ENCODE data around the gene TBC1D24.
"Not testable (repeated sequence)": the region's sequence is repeated elsewhere in the genome, so short reads cannot be mapped to it uniquely, and the experiment has no call there.

Gene TBC1D24

GRCh38 chr16:2531696-2532493, 57.0 kb downstream of the TBC1D24 start:
- Mint-ChIP-seq H3K4me1 (peaks cover 42% of the 10 kb centered on the region), H3K36me3 (peaks cover 17% of the 10 kb centered on the region), H3K27ac (peak overlapping the region; percentile 93), H3K4me3 (peak overlapping the region; percentile 97), H3K27me3 (no peaks in the 10 kb centered on the region), H3K9me3 (no peaks in the 10 kb centered on the region)
- peak; percentile 96 for ATAC-seq

- Mint-ChIP-seq H3K36me3 (peaks cover 11% of the 10 kb centered on the region), H3K9me3 (no peaks in the 10 kb centered on the region), H3K27ac (peak overlapping the region; percentile 93), H3K4me3 (peak overlapping the region; percentile 97), H3K4me1 (peaks cover 42% of the 10 kb centered on the region), H3K27me3 (no peaks in the 10 kb centered on the region)
- ATAC-seq, result peak; percentile 58
Measured at GRCh38 chr16:2532494-2533141, 57.7 kb downstream of the TBC1D24 start.

DNA sequence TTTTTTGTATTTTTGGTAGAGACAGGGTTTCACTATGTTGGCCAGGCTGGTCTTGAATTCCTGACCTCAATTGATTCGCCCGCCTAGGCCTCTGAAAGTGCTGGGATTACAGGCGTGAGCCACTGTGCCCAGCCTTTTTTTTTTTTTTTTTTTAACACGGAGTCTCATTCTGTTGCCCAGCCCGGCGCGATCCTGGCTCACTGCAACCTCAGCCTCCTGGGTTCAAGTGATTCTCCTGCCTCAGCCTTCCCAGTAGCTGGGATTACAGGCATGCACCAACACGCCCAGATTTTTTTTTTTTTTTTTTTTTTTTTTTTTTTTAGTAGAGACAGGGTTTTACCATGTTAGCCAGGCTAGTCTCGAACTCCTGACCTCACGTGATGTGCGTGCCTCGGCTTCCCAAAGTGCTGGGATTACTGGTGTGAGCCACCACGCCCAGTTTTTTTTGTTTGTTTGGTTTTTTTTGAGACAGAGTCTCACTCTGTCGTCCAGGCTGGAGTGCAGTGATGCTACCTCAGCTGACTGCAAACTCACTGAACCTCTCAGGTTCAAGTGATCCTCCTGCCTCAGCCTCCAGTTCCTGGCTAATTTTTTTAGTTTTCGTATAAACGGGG, 58.3 kb downstream of the TBC1D24 start:
- Mint-ChIP-seq H3K4me3 (peak overlapping the region; percentile 97), H3K4me1 (peaks cover 42% of the 10 kb centered on the region), H3K27ac (peak overlapping the region; percentile 93), H3K36me3 (peaks cover 11% of the 10 kb centered on the region)
- H3K9me3 Mint-ChIP-seq, ATAC-seq, H3K27me3 Mint-ChIP-seq: not testable (repeated sequence)

DNA sequence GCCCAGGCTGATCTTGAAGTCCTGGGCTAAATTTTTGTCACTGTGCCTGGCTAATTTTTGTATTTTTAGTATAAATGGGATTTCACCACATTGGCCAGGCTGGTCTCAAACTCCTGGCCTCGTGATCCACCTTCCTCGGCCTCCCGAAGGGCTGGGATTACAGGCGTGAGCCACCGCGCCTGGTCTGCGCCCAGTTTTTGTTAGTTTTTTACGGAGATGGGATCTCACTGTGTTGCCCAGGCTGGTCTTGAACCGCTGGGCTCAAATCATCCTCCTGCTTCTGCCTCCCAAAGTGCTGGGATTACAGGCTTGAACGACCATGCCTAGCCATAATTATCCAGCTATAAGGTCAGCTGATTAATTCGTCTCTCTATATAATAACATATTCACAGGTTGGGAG, 59.0 kb downstream of the TBC1D24 start:
- Mint-ChIP-seq H3K27ac (peak overlapping the region; percentile 57), H3K9me3 (no peaks in the 10 kb centered on the region), H3K36me3 (peaks cover 16% of the 10 kb centered on the region), H3K4me1 (peaks cover 47% of the 10 kb centered on the region), H3K27me3 (no peaks in the 10 kb centered on the region), H3K4me3 (no peak overlapping the region)
- ATAC-seq, result no peak

DNA sequence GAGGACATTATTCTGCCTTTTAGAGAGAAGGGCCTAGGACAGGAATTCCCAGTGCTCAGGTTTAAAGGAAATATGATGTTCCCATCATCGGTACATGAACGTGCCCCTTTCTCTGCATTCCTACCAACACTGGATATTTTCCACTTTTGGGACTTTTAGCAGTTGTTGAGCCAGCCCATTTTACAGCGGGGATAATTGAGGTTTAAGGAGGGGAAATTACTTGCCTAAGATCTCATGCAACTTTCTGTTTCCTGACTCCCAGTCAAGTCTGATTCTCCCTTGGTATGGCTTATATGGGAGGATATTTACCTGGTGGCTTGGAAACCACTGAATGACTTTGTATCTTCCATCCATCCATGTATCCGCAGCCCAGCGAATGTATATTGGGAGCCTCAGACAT, 59.4 kb downstream of the TBC1D24 start:
- Mint-ChIP-seq H3K27ac (peak overlapping the region; percentile 57), H3K36me3 (peaks cover 16% of the 10 kb centered on the region), H3K4me1 (peaks cover 51% of the 10 kb centered on the region)
- not testable (repeated sequence) for H3K27me3 Mint-ChIP-seq, ATAC-seq, H3K9me3 Mint-ChIP-seq, H3K4me3 Mint-ChIP-seq

GRCh38 chr16:2535625-2536013, 60.7 kb downstream of the TBC1D24 start:
- Mint-ChIP-seq H3K27me3 (no peaks in the 10 kb centered on the region), H3K27ac (peak overlapping the region; percentile 27), H3K36me3 (peaks cover 6% of the 10 kb centered on the region), H3K9me3 (no peaks in the 10 kb centered on the region), H3K4me1 (peaks cover 56% of the 10 kb centered on the region), H3K4me3 (no peak overlapping the region)
- no peak for ATAC-seq

- ATAC-seq, result peak; percentile 94
- Mint-ChIP-seq H3K27ac (peak within 1 kb of the TSS; percentile 90), H3K36me3 (peaks cover 11% of the 10 kb centered on the region), H3K27me3 (no peaks in the 10 kb centered on the region), H3K9me3 (no peaks in the 10 kb centered on the region), H3K4me3 (peak within 1 kb of the TSS; percentile 86), H3K4me1 (peaks cover 48% of the 10 kb centered on the region)
Measured at GRCh38 chr16:2537451-2538379, 62.8 kb downstream of the TBC1D24 start, which contains the start of gene PDPK1. PDPK1 (plus strand) TSS chr16:2538021; CDS start chr16:2538113, 92 bp downstream.

DNA sequence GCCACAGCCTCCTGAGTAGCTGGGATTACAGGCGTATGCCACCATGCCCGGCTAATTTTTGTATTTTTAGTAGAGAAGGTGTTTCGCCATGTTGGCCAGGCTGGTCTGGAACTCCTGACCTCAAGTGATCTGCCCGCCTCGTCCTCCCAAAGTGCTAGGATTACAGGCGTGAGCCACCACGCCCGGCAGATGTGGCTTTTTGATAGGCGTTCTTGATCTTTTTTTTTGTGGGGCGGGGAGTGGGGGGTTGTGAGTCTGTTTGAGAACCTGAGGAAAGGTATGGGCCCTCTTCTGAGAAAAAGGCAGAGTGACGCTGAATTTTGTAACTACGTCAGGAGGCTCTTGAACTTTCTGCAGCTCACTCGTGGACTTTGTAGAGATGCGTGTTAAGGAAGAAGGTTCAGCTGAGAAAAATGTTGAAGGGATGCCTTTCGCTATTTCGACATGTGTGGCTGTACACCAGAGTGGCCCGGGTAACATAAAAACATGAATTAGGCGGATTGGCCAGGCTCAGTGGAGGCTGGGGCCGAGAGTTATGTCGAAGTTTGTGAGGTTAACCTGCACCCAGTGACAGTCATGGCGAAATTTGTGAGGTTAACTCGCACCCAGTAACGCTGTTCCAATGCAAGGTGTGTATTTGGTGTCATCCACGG, 64.4 kb downstream of the TBC1D24 start:
- H3K9me3 Mint-ChIP-seq, ATAC-seq, H3K27me3 Mint-ChIP-seq: not testable (repeated sequence)
- Mint-ChIP-seq H3K4me3 (peak overlapping the region; percentile 79), H3K4me1 (peaks cover 49% of the 10 kb centered on the region), H3K27ac (peak overlapping the region; percentile 84), H3K36me3 (peaks cover 11% of the 10 kb centered on the region)

GRCh38 chr16:2539845-2540458, 65.0 kb downstream of the TBC1D24 start:
- peaks cover 51% of the 10 kb centered on the region for H3K4me1 Mint-ChIP-seq
- peak; percentile 31 for ATAC-seq
- peak overlapping the region; percentile 79 for H3K4me3 Mint-ChIP-seq
- peak overlapping the region; percentile 84 for H3K27ac Mint-ChIP-seq
- H3K36me3 Mint-ChIP-seq, result peaks cover 12% of the 10 kb centered on the region
- H3K9me3 Mint-ChIP-seq, H3K27me3 Mint-ChIP-seq: not testable (repeated sequence)

- not testable (repeated sequence) for H3K9me3 Mint-ChIP-seq, H3K27me3 Mint-ChIP-seq
- Mint-ChIP-seq H3K27ac (peak overlapping the region; percentile 84), H3K4me3 (peak overlapping the region; percentile 65), H3K36me3 (peaks cover 17% of the 10 kb centered on the region), H3K4me1 (peaks cover 56% of the 10 kb centered on the region)
- peak; percentile 67 for ATAC-seq
Measured at GRCh38 chr16:2540912-2541311, 66.0 kb downstream of the TBC1D24 start.

DNA sequence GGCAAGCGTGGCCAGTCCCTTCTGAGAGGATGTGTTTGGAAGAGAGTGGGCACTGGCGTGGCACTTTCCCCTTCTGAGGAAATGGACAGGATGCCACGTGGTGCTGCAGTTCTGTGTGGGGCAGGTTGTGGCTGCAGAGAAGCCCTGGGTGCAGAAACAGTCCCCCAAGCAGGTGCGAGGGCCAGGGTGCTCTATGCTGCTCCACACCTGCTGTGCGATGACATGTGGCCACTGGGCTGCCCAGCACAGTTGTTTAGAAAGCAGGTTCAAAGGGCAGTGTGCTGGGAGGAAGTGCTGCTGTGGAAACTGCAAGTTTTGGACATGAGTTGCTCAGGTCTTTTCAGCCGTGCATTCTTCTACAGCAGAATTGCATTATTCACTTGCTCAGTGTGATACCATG, 66.5 kb downstream of the TBC1D24 start:
- Mint-ChIP-seq H3K36me3 (peaks cover 17% of the 10 kb centered on the region), H3K4me3 (peak overlapping the region; percentile 65), H3K27ac (peak overlapping the region; percentile 84), H3K4me1 (peaks cover 57% of the 10 kb centered on the region)
- ATAC-seq, H3K27me3 Mint-ChIP-seq, H3K9me3 Mint-ChIP-seq: not testable (repeated sequence)

DNA sequence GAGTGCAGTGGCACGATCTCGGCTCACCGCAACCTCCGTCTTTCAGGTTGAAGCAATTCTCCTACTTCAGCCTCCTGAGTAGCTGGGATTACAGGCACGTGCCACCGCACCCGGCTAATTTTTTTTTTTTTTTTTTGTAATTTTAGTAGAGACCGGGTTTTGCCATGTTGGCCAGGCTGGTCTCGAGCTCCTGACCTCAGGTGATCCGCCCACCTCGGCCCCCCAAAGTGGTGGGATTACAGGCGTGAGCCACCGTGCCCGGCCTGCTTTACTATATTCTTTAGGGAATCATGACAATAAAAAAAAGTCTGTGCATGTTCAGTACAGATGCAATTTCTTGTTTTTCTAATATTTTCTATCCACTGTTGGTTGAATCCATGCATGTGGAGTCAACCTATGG, 68.8 kb downstream of the TBC1D24 start:
- Mint-ChIP-seq H3K36me3 (peaks cover 13% of the 10 kb centered on the region), H3K4me1 (peaks cover 46% of the 10 kb centered on the region)
- H3K27ac Mint-ChIP-seq, ATAC-seq, H3K9me3 Mint-ChIP-seq, H3K27me3 Mint-ChIP-seq, H3K4me3 Mint-ChIP-seq: not testable (repeated sequence)

DNA sequence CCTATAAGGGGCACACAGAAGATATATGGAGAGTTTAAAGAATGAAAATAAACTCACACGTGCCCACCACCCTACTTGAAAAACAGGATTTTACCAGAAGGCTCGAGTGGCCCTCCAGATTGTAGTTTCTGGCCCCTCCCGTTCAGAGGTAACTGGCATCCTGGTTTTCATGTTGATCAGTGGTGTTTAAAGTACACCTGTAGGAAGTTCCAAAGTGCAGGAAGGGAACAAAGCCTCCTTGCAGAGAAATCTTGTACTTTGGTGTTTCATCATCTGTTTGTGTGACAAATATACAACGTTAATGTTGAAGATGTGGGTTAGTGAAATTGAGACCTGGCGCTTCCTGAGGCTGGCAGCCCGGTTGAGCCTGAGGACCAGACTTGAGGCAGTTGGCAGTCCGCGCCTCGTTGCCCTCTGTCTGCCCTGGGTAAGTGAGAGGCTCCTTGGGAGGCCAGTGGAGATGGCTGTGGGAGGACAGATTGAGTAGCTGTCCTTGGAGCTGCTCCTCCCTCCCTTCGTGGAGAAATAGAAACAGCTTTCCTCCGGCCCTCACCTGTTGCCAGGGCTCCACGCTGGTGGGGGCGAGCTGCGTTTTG, 75.5 kb downstream of the TBC1D24 start:
- not testable (repeated sequence) for H3K27ac Mint-ChIP-seq, H3K4me3 Mint-ChIP-seq, H3K36me3 Mint-ChIP-seq, H3K4me1 Mint-ChIP-seq, H3K27me3 Mint-ChIP-seq, ATAC-seq, H3K9me3 Mint-ChIP-seq

- H3K27me3 Mint-ChIP-seq, H3K36me3 Mint-ChIP-seq, H3K4me1 Mint-ChIP-seq, H3K9me3 Mint-ChIP-seq, H3K27ac Mint-ChIP-seq, ATAC-seq, H3K4me3 Mint-ChIP-seq: not testable (repeated sequence)
Measured at GRCh38 chr16:2551420-2551889, 76.5 kb downstream of the TBC1D24 start.

Measured in stimulated activated memory B cell treated with anti-CD40 and anti-IgM and Interleukin-4, amounts not matched to agents 10 μg/mL and 1 μg/mL and 100 μg/mL, for 72 hours (primary cell).